22Rv1 (cell line): ENCODE results near the gene ZSWIM7.
A peak's percentile ranks its signal among the peaks of the same experiment; 100 is the strongest.

Source experiments
- H3K27ac ChIP-seq: fragments of 450-650 bp; 2 replicates; pipeline ENCODE4 v1.5.1; 2017
- ZFX ChIP-seq: fragments of 450-650 bp; IDR thresholded peaks from 2 replicates; pipeline ENCODE4 v1.6.1; 2017; ENCODE audit warnings: antibody characterized with exemption, borderline replicate concordance
- TF ChIP-seq, protein P1 (sequence below): fragments of 450-650 bp; IDR thresholded peaks from 2 replicates; pipeline ENCODE4 v1.5.1; 2017; ENCODE audit warnings: mild to moderate bottlenecking

The ZSWIM7 gene

DNA sequence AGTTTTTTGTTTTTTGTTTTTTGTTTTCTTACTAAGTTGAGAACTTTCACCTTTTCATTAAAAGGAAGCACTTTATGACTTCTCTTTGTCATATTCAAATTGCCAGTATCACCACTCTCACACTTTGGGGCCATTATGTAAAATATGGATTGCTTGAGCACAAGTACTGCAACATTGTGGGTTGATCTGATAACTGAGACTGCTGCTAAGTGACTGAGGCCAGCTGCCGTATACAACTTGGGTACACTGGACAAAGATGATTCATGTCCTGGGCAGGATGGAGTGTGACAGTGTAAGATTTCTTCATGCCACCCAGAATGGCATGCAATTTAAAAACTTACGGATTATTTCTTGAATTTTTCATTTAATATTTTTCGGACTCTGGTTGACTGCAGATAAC lies 7.9 kb upstream of the ZSWIM7 start:
- no peak for TF ChIP-seq ZFX
- TF ChIP-seq, protein P1, sequence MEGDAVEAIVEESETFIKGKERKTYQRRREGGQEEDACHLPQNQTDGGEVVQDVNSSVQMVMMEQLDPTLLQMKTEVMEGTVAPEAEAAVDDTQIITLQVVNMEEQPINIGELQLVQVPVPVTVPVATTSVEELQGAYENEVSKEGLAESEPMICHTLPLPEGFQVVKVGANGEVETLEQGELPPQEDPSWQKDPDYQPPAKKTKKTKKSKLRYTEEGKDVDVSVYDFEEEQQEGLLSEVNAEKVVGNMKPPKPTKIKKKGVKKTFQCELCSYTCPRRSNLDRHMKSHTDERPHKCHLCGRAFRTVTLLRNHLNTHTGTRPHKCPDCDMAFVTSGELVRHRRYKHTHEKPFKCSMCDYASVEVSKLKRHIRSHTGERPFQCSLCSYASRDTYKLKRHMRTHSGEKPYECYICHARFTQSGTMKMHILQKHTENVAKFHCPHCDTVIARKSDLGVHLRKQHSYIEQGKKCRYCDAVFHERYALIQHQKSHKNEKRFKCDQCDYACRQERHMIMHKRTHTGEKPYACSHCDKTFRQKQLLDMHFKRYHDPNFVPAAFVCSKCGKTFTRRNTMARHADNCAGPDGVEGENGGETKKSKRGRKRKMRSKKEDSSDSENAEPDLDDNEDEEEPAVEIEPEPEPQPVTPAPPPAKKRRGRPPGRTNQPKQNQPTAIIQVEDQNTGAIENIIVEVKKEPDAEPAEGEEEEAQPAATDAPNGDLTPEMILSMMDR: no peak
- no peak overlapping the region for H3K27ac ChIP-seq

DNA sequence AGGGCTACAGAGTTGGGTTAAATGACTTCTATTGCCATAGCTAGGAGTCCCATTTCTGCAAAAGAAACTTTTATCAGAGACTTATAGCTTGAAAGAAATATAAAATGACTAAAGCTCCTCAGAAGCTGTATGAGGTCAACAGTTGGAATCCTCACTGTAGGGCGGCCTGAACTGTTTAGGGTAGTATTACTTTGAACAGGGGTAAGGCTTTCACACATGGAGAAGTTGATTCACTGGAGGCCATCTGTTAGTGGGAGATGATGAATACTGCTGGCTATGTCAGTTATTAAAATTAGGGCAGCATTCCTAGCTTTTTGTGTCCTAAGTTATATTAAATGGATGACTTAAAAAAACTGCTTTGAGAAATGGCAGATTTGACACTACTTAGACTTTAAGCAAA lies 6.1 kb upstream of the ZSWIM7 start:
- H3K27ac ChIP-seq: no peak overlapping the region
- no peak for TF ChIP-seq ZFX
- TF ChIP-seq, protein P1: no peak

DNA sequence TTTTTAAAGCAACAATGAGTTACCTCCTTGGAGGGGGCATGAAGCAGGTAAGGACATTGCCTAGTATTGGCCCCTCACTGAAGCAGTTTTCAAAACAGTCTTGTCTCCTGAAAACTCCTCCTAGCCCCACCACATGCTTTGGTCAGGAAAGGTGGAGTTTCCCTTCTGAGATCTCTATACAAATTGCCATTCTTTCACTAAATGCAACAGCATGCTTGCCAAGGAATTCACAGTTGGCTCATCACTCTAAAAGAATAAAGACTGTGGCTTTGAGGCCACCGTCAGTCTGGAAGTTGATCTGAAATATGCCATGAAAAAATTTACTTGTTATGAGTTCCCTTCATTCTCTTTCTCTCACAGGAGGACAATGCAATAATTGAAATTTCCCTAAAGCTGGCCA lies 4.3 kb upstream of the ZSWIM7 start:
- no peak overlapping the region for H3K27ac ChIP-seq
- no peak for TF ChIP-seq ZFX
- TF ChIP-seq, protein P1: no peak

DNA sequence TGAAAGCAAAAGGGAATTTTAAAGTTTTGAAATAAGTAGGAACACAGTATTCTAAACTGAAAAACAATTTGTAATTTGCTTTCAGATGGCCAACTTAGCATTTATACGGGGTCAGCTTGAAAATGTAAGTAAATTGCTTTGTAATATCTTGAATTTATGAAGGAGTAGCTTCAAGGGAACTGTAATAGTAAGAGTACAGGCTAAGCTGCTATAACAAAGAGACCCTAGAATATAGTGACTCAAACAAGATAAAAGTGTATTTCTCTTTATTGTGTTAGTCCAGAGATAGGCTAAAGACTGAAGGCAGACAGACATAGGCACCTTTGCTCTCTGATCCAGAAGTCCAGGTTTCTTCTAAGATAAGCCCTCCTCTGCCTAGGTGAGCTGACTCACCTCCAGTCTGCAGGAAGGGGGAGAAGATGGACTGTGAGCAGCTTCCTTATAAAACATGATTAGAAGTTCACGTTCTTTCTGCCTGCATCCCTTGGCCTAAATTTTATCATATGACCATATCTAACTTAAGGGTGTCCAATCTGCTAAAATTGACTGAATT lies 3.3 kb upstream of the ZSWIM7 start:
- no peak overlapping the region for H3K27ac ChIP-seq
- TF ChIP-seq, protein P1: no peak
- no peak for TF ChIP-seq ZFX

DNA sequence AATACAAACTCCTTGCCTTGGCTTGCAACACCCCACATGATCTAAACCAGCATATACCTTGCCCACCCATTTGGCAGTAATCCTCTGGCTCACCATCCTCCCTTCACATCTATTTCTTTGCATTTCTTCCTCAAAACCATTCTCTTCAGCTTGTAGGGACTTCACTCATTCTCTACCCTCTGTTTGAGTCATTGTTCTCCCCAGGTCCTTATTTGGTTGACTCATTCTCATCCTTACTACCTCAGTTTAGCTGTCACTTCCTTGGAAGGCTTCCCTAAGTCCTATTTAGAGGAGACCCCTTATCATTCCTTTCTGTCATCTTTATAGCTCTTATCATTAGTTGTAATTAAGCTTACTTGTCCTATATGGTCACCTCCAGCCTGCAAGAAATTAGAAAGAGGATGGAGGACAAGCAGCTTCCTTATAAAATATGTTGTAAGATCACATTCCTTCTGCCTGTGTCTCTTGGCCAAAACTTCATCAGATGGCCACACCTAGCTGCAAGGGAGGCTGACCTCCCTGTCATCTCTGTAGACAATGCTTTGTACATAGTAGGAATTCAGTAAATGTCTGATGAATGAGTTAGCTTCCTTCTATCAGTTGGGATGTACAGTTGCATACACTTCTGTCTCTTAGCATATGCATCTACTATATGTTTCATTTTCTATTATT lies 1.9 kb upstream of the ZSWIM7 start:
- no peak for TF ChIP-seq ZFX
- TF ChIP-seq, protein P1: no peak
- H3K27ac ChIP-seq: no peak overlapping the region

DNA sequence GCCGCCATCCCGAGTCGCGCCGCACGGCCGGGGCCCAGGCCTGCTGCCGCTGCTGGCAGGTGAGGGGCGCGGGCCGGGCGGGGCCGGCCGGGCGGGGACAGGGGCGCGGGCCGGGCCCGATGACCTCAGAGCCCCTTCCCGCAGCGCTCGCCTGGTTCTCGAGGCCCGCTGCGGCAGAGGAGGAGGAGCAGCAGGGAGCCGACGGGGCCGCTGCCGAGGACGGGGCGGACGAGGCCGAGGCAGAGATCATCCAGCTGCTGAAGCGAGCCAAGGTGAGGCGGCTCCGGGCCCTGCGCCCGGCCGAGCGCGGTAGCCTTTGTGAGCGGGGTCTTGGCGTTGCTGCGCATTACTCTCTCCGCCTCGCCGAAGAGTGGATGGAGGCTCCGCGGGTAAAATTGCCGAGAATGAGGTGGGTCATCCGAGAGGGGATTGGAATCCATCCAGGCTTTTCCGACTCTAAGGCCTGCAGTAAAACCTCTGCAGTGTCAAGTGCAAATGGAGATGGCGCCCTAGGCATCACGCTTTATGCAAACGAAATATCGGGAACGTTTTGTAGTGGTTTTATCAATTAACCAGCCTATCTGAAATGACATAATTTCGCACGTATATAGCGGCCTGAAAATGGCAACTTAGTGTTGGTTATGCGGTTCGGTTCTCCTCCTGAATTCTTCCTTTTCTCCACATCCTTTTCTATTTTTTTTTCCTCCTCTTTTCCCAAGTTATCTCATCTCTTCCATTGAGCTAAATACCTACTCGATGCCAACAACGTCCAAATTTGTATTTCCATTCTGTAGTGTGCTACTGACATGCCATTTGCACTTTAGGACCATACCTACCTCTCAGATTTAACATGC lies 697 bp upstream of the ZSWIM7 start:
- H3K27ac ChIP-seq: peak overlapping the region; percentile 94
- TF ChIP-seq ZFX: 0 out of 2 replicates have a peak, but pooled peaks have one; percentile 23
- TF ChIP-seq, protein P1: no peak
